ENCODE data around the gene PNN.
"Not testable (repeated sequence)": the region's sequence is repeated elsewhere in the genome, so short reads cannot be mapped to it uniquely, and the experiment has no call there.

Gene PNN

GRCh38 chr14:39181693-39182047, 6.6 kb downstream of the PNN start:
- DNase-seq, result no peak

DNA sequence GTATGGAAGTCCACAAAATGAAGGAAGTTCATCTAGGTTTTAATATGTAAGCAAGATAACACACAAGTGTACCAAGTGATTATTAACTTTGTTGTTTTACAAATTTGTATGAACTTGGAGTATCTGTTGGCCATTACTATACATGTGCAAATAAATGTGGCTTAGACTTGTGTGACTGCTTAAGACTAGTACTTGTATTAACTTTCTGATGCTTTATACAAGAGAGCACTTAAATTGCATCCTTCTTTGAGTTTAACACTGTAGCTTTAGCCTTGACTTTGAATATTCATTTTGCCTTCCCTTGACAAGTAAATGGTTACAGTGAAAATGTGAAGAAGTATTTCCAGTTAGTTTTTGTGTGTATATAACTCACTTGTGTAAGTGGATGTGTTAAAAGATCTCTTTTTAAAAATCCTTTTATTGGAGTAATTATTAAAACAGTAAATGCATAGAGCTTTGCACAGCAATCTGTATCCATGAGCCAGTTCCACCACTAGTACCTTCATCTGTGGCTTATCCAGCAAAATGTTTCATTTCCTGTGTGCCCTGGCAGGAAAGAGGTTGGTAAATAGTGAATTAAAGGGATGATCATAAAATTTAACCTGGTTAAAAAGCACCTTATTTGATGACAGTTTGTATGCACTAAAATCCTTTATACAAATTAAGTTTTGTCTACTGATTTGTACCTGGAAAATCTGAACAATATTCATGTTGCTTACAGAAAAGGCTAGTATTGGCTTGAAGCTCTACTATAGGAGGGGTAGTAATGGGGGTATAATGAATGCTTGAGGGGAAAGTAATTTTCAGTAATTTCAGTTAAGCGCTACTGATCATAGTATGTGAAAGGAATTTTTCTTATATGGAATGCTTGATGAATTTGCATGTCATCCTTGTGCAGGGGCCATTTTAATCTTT, 8.0 kb downstream of the PNN start:
- no peak for DNase-seq

DNA sequence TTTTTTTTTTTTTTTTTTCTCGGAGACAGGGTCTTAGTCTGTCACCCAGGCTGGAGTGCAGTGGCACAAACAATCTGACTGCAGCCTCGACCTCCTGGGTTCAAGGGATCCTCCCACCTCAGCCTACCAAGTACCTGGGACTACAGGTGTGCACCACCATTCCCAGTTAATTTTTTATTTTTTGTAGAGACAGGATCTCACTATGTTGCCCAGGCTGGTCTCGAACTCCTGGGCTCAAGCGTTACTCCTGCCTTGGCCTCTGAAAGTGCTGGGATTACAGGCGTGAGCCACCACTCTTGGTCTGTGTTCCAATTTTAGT, 8.6 kb downstream of the PNN start:
- not testable (repeated sequence) for DNase-seq

DNA sequence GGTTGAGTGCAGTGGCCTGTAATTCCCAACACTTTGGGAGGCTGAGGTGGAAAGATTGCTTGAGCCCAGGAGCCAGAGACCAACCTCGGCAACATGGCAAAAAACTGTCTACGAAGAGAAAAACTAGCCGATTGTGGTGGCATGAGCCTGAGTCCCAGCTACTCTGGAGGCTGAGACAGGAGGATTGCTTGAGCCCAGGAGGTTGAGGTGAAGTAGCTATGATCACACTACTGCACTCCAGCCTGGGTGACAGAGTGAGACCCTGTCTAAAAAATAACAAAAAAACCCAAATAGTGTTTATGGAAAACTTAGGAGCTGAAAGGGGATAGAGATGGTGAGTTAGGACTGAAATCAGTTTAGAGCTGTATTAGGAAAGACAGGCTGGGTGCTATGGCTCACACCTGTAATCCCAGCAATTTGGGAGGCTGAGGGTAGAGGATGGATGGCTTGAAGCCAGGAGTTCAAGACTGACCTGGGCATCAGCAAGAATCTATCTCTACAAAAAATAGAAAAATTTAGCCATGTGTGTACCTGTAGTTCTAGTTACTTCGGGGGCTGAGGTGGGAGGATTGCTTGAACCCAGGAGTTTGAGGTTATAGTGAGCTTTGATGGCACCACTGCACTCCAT, 9.7 kb downstream of the PNN start:
- no peak for DNase-seq

- DNase-seq, result no peak
Observed at GRCh38 chr14:39185256-39186049, 10.4 kb downstream of the PNN start.

GRCh38 chr14:39186941-39187525, 12.0 kb downstream of the PNN start:
- DNase-seq, result no peak

- DNase-seq, result no peak
Observed at GRCh38 chr14:39203659-39204606, 28.9 kb downstream of the PNN start.

GRCh38 chr14:39207430-39207829, 32.4 kb downstream of the PNN start:
- DNase-seq, result not testable (repeated sequence)

GRCh38 chr14:39211109-39211741, 36.2 kb downstream of the PNN start:
- DNase-seq, result no peak

DNA sequence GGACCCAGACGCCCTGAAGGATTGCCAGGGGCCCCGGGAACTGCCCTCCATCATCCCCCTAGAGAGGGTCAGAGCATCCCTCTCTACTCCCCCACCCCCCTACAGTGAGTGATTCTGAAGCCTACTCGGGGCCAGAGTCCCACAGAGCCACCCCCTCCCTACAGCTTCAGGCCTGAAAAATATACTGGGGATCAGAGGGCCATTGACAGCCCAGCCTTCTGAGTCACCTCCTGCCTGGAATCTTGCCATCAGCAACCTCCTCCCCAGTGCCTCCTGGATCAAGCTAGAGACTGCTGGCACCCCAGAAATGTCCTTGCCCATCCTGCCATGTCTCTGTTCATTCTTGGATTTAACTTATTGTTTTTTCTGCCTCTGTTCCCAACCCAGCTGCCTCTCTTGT, 37.0 kb downstream of the PNN start:
- DNase-seq, result no peak

DNA sequence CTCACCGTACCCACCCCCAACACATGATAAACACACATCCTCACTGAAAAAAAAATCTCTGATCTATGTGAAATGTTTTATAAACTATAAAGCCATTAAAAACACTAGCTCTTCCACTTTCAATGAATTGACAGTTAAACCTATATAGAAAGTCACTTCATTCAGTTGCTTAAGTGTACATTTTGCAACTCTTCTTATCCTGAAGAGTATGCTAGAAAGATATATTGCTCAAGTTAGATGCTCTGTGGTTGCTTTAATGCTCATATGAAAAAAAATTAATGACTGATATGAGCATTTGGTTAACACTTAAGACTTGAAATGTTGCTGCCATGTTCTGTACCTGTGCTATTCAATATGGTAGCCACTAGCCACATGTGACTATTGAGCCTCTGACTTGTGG, 37.6 kb downstream of the PNN start:
- DNase-seq, result no peak

- DNase-seq, result no peak
Observed at GRCh38 chr14:39217214-39217879, 42.3 kb downstream of the PNN start.

GRCh38 chr14:39218171-39218769, 43.2 kb downstream of the PNN start:
- no peak for DNase-seq

GRCh38 chr14:39219075-39219499, 44.0 kb downstream of the PNN start:
- no peak for DNase-seq

DNA sequence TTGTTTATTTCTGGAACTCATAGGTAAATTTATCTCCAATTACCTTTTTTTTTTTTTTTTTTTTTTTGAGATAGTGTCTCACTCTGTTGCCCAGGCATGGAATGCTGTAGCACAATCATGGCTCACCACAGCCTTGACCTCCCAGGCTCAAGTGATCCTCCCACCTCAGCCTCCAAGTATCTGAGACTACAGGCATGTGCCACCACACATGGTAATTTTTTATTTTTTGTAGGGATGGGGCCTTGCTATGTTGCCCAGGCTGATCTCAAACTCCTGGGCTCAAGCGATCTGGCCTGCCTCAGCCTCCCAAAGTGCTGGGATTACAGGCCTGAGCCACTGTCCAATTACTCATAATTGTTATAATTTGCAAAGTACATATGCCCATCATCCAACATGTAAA, 45.4 kb downstream of the PNN start:
- not testable (repeated sequence) for DNase-seq

DNA sequence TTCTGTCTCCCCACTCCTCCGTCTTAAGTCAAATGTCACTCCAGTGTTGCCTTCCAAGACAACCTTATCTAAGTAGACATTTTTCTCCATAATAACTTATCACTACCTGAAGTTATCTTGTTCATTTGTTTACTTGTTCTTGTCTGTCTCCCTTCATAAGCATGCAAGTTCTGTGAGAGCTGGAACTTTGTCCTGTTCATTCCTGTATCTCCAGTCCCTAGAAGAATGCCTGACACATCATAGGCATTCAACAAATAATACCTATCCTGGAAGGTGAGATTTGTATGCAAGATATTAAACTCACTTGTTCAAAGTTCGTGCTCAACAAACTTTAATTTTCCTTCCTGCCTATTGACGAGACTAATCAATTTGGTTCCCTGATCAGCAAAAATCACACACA, 53.0 kb downstream of the PNN start:
- no peak for DNase-seq

DNA sequence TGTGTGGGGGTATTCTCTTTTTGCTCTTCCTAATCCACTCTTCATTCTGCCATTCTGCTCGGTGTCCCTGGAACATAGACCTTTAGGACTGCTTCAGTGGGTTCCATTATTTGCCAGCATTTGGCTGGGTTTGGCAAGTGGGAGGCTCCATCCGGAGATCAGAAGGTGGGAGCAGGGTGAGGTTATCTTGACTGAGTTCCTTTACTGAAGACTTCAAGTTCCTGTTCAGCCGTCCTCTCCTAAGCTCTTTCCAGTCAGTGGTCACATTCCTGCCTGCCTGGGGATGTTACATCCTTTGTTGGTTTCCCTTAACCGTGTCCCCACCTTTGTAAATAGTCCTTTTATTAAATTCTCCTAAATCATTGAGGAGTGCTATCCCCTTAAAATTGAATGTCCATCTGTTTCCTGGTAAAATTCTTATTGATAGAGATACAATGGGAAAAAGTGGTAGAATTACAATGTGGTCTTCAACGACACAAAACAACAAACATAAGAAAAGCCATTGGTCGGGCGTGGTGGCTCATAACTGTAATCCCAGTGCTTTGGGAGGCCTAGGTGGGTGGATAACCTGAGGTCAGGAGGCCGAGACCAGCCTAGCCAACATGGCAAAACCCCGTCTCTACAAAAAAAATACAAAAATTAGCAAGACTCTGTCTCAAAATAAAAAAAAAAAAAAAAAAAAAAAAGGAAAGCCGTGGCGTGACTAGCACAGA, 53.6 kb downstream of the PNN start:
- peak; percentile 16 for DNase-seq

GRCh38 chr14:39229222-39229543, 54.1 kb downstream of the PNN start:
- DNase-seq, result peak; percentile 52

DNA sequence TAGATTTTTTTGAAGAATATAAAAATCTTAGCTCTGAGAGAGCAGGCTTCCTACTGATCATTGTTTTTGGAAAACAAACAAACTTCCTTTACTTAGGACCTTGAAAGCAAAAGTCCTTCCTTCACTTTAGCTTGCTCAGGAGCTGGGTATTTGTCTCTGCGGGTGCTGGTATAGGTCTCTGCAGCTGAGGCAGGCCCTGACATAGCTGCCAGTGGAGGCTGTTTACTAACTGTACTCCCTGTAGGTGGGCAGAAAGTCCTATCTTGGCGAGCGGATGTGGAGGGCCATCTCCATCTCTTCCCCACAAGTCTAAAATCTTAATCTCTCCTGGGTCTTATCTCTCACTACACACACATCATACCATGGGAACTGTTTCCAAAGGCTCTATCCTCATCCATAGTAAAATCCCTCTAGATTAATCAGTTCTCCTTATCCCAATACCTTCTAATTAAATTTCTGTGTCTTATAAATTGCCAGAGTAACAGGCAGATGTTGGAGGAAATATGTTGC, 54.6 kb downstream of the PNN start:
- no peak for DNase-seq
